MM.1S (cell line): ENCODE measurements around the gene CD164L2.

Experiments used
- CTCF ChIP-seq: fragments of 300-600 bp; sonication (generic); IDR thresholded peaks from 2 replicates; pipeline ENCODE4 v1.5.1; 2016; ENCODE audit warnings: antibody characterized with exemption, low read length, mixed read lengths
- EZH2 ChIP-seq: fragments of 300-600 bp; sonication (generic); optimal IDR thresholded peaks from 2 replicates; pipeline ENCODE3; 2017; ENCODE audit warnings: low read depth, mild to moderate bottlenecking, antibody characterized with exemption, low read length, mixed read lengths
- EZH2phosphoT487 ChIP-seq: fragments of 300-600 bp; sonication (generic); IDR thresholded peaks from 2 replicates; pipeline ENCODE4 v1.6.1; 2018; ENCODE audit warnings: antibody characterized with exemption, low read length

DNA sequence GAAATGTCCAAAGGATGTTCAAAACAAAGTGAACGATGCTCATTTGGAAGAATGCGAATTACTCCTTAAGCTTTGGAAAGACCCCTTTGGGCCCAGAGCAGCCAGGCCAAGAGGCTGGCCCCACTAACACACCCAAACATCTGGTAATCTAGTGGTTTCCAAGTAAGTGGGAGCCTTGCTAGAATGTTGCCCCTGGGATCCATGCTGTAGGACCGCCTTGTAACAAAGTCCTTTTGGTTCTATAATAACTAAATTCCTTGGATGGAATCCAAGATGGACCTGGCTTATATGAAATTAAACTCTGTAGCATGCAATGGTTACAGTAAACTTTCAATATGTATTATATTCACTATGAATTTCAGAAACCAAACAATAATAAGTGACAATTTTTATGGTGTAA is 34.6 kb upstream of the CD164L2 start:
- TF ChIP-seq CTCF (no peak), EZH2phosphoT487 (no peak), EZH2 (no peak)
